D721Med (cell line): ENCODE data around the gene SLF2.

ENCODE experiments used
- DNase-seq: peaks from one replicate; pipeline ENCODE4 v3.0.0; 2011; ENCODE audit warnings: low spot score; ENCODE audit not compliant: insufficient read length
- FAIRE-seq: peaks from 2 replicates; lab custom pipeline; 2011; peaks lifted over from hg19 to GRCh38; lab: Jason Lieb, UNC
- CTCF ChIP-seq: IDR thresholded peaks from 2 replicates; pipeline ENCODE4 v1.5.1; 2012; ENCODE audit warnings: mild to moderate bottlenecking, control low read depth; ENCODE audit not compliant: insufficient read depth; ENCODE audit errors: missing control alignments

The SLF2 gene

GRCh38 chr10:100996678-100997359 is 84.1 kb downstream of the SLF2 start:
- FAIRE-seq (no peak), DNase-seq (no peak)
- TF ChIP-seq CTCF: no peak

GRCh38 chr10:100997360-100998182 is 84.8 kb downstream of the SLF2 start:
- FAIRE-seq (no peak), DNase-seq (peak; percentile 74)
- TF ChIP-seq CTCF: peak; percentile 72

GRCh38 chr10:100998183-100998990 is 85.6 kb downstream of the SLF2 start:
- TF ChIP-seq CTCF: no peak
- DNase-seq (peak; percentile 89), FAIRE-seq (no peak)

GRCh38 chr10:100998991-100999741 is 86.4 kb downstream of the SLF2 start:
- DNase-seq (peak; percentile 69), FAIRE-seq (no peak)
- TF ChIP-seq CTCF: peak; percentile 55

- no peak for FAIRE-seq
Observed at GRCh38 chr10:100999742-101000126, 87.0 kb downstream of the SLF2 start, which contains the start of gene LZTS2. TSS of gene LZTS2 (plus strand) at chr10:100999808. CDS start at chr10:101002539, 2,731 bp downstream.

More at GRCh38 chr10:100999742-101000126, 87.0 kb downstream of the SLF2 start, which contains the start of gene LZTS2:
- no peak for TF ChIP-seq CTCF
- no peak for DNase-seq
